Transverse colon (tissue), 4 donors: ENCODE data around the gene MAFB. TPM values are rescaled to one million over a fixed set of nuclear protein-coding genes. Genes with fewer than 3 reads are reported as not detected.

Experiments used
- DNase-seq: peaks from one replicate; pipeline ENCODE4 v3.0.0-alpha.2; 2019
- H3K27ac ChIP-seq, 4 donors: fragments of 200-600 bp; sonication (generic); 2 replicates each; pipeline ENCODE4 v1.5.1; 2016 to 2018; ENCODE audit warnings: inconsistent platforms in 4 of 4
- H3K27me3 ChIP-seq: fragments of 200-600 bp; sonication (generic); 2 replicates; pipeline ENCODE4 v1.5.1; 2017; ENCODE audit warnings: inconsistent platforms
- H3K36me3 ChIP-seq, 4 donors: fragments of 200-600 bp; sonication (generic); 2 replicates each; pipeline ENCODE4 v1.5.1; 2017 to 2019; ENCODE audit warnings: inconsistent platforms in 4 of 4
- H3K4me1 ChIP-seq, 4 donors: fragments of 200-600 bp; sonication (generic); 2 replicates each; pipeline ENCODE4 v1.5.1; 2017 to 2020; ENCODE audit warnings: inconsistent platforms in 4 of 4
- H3K4me3 ChIP-seq, 4 donors: fragments of 200-600 bp; sonication (generic); 1 replicate in 1 of 4; 2 replicates in 3 of 4; pipeline versions ENCODE4 v1.5.1 to v1.6.1; 2017 to 2019; ENCODE audit warnings: inconsistent platforms in 4 of 4
- H3K9me3 ChIP-seq, 2 donors: fragments of 200-600 bp; sonication (generic); 2 replicates each; pipeline ENCODE4 v1.5.1; 2017 to 2019; ENCODE audit warnings: inconsistent platforms in 2 of 2
- EP300 ChIP-seq: sonication (generic); formaldehyde crosslinking; IDR thresholded peaks from one replicate; pipeline ENCODE4 v1.6.1; 2017; ENCODE audit warnings: antibody characterized with exemption, low read depth
- POLR2A ChIP-seq: fragments of 450-650 bp; IDR thresholded peaks from one replicate; pipeline ENCODE4 v1.6.1; 2016; ENCODE audit warnings: antibody characterized with exemption, mild to moderate bottlenecking, moderate library complexity
- POLR2AphosphoS5 ChIP-seq, 3 donors: sonication (generic); formaldehyde crosslinking; IDR thresholded peaks; one replicate each; pipeline ENCODE4 v1.6.1; 2016; ENCODE audit warnings: antibody characterized with exemption in 3 of 3
- WGBS, 2 donors: methylation state at CpG; one replicate each; pipeline ENCODE4 v1.1.5; 2018; ENCODE audit warnings: low coverage in 1 of 2; 5-methylcytosine and 5-hydroxymethylcytosine counted together
- in situ Hi-C, 4 donors: fragments of 200-750 bp; cut with MboI; loops; one replicate each; pipeline versions ENCODE4 v1.15.0 to v1.15.1; 2017; ENCODE audit warnings: low sequenced_read_pairs in 3 of 4, low pct_ligation_motif_present in 1 of 4, low pct_unique_long_range_greater_than_20kb in 1 of 4
- intact Hi-C: fragments of 100-400 bp; cut with DNase I; formaldehyde crosslinking; loops from one replicate; pipeline ENCODE4 v1.15.1; 2023; ENCODE audit warnings: low total_unique reads
- total RNA-seq, 4 donors: library from RNA; depleted of rRNA; stranded (reverse); fragments of >200 nt; gene quantifications; one replicate each; pipeline ENCODE4 v1.1.0, GENCODE V29; 2016
- TF ChIP-seq, protein P1 (sequence below), 5 experiments: fragments of 200-600 bp in 3 of 5; fragments of 450-650 bp in 2 of 5; sonication (generic) in 3 of 5; IDR thresholded peaks; 1 replicate in 2 of 5; 2 replicates in 3 of 5; pipeline ENCODE4 v1.5.1; 2016 to 2017; ENCODE audit warnings: antibody characterized with exemption in 5 of 5, inconsistent platforms in 3 of 5, mild to moderate bottlenecking in 2 of 5, moderate library complexity in 1 of 5

The MAFB gene
- total RNA-seq, 4 donors from 2014 or later = 12.2 to 74.4 (median 22.7) TPM

DNA sequence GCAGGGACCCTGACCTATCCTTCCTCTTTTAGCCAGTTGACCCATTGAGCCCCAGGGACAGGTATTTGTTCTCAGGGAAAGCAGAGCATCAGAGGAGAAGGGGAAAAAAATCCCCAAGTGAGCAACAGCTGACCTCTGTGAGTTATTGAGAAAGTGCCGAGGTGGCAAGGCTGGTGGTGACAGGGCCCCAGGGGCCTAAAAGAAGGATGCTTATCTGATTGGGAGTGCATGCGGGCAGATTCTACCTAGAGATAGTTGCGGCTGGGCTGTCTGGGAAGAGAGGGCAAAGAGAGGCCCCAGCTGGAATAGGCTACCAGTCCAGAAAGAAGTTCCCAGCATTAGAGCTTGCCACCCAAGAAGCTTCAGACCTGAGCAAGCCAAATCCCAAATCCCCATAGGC is 26.5 kb upstream of the MAFB start:
- Histone ChIP-seq H3K36me3 (no peaks in the 10 kb centered on the region), H3K4me3 (no peak overlapping the region), H3K27ac (no peak overlapping the region), H3K27me3 (peaks cover 22% of the 10 kb centered on the region), H3K9me3 (no peaks in the 10 kb centered on the region), H3K4me1 (no peaks in the 10 kb centered on the region)
- in situ Hi-C loops (no loop called here), intact Hi-C loops (no loop called here)
- no peak for DNase-seq
- TF ChIP-seq, protein P1, sequence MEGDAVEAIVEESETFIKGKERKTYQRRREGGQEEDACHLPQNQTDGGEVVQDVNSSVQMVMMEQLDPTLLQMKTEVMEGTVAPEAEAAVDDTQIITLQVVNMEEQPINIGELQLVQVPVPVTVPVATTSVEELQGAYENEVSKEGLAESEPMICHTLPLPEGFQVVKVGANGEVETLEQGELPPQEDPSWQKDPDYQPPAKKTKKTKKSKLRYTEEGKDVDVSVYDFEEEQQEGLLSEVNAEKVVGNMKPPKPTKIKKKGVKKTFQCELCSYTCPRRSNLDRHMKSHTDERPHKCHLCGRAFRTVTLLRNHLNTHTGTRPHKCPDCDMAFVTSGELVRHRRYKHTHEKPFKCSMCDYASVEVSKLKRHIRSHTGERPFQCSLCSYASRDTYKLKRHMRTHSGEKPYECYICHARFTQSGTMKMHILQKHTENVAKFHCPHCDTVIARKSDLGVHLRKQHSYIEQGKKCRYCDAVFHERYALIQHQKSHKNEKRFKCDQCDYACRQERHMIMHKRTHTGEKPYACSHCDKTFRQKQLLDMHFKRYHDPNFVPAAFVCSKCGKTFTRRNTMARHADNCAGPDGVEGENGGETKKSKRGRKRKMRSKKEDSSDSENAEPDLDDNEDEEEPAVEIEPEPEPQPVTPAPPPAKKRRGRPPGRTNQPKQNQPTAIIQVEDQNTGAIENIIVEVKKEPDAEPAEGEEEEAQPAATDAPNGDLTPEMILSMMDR (IDR thresholded peaks at IDR 0.05) = no peak
- TF ChIP-seq POLR2AphosphoS5 (IDR thresholded peaks at IDR 0.05) (no peak), EP300 (no peak), POLR2A (no peak)
- WGBS, 2 donors = 88% methylated on average over 3 of the region's 3 CpGs; no CpG with 5 or more reads in 1 of the 2 donors

DNA sequence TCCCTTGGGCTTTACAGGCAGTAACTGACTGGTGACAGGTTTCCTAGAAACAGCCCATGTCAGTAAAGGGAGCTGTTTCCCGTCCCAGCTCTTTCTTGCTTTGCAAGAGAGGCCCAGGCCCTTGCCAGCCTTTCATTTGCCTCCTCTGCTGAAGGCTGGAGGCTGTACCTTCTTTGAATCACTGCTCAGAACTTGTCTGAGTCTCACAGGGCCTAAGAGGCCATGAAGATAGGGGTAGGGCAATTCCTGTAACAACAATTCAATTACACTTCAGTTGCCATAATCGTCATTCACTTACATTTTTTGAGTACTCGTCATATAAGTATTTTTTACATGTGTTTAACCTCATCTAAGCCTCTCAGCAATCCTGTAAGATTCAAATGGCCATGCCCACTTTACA is 25.9 kb upstream of the MAFB start:
- Histone ChIP-seq H3K27ac (no peak overlapping the region), H3K27me3 (peaks cover 25% of the 10 kb centered on the region), H3K9me3 (no peaks in the 10 kb centered on the region), H3K4me1 (no peaks in the 10 kb centered on the region), H3K4me3 (no peak overlapping the region), H3K36me3 (no peaks in the 10 kb centered on the region)
- WGBS, 2 donors = 58 to 81% methylated on average over 2 to 3 of the region's 3 CpGs
- intact Hi-C loops = no loop called here
- no peak for DNase-seq
- TF ChIP-seq POLR2AphosphoS5 (IDR thresholded peaks at IDR 0.05) (no peak), POLR2A (no peak)
- in situ Hi-C loops = no loop called here

DNA sequence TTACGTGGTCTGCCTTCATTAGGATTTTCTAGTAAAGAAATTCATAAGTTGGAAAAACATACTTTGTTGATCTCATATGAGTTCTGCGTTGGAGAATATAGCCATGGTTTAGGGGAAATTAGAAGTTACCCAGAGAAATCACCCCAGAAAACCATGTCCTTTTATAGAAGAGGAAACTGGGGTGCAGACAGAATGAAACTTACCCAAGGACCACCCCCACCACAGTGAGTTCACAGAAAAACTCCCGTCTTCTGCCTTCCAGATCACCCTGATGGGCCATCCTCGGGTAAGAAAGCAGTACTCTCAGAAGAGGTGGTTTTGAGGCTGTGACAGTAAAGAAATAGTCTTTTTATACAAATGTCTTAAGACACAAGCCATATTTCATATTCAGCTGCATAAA is 25.1 kb upstream of the MAFB start:
- TF ChIP-seq POLR2A = no peak
- TF ChIP-seq, protein P1 (IDR thresholded peaks at IDR 0.05) = no peak
- TF ChIP-seq EP300 = no peak
- no peak for TF ChIP-seq POLR2AphosphoS5 (IDR thresholded peaks at IDR 0.05)
- no peak overlapping the region for H3K4me3 ChIP-seq
- intact Hi-C loops (no loop called here), in situ Hi-C loops (no loop called here)
- DNase-seq = no peak
- peaks cover 27% of the 10 kb centered on the region for H3K27me3 ChIP-seq
- no peaks in the 10 kb centered on the region for H3K36me3 ChIP-seq
- no peaks in the 10 kb centered on the region for H3K4me1 ChIP-seq
- H3K9me3 ChIP-seq = no peaks in the 10 kb centered on the region
- H3K27ac ChIP-seq = no peak overlapping the region
- 80 to 87% methylated on average over 4 of the region's 4 CpGs for WGBS, 2 donors

DNA sequence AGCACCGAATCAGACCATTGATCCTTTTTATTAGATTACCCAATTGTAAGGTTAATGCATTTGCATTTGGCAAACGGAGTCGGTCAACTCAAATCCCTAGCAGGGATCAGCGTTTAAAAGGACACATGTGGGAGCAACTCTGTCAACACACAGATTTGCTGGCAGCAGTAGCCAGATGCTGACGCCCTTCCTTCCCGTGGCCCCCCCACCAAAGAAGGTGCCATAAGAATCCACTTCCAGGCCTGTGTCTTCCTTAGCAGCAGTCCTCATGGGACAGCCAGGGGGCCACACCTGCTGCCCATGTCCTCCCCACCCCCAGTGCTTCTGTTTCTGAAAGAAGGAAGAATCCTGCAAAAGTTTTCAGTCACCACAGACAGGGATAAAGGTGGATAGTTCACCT is 24.5 kb upstream of the MAFB start:
- Histone ChIP-seq H3K4me1 (no peaks in the 10 kb centered on the region), H3K36me3 (no peaks in the 10 kb centered on the region), H3K27me3 (peaks cover 27% of the 10 kb centered on the region), H3K4me3 (no peak overlapping the region), H3K27ac (no peak overlapping the region), H3K9me3 (no peaks in the 10 kb centered on the region)
- DNase-seq = no peak
- 85% methylated on average over 6 of the region's 6 CpGs; no CpG with 5 or more reads in 1 of the 2 donors for WGBS, 2 donors
- in situ Hi-C loops (no loop called here), intact Hi-C loops (no loop called here)
- TF ChIP-seq EP300 = no peak
- TF ChIP-seq, protein P1 (IDR thresholded peaks at IDR 0.05) = no peak
- TF ChIP-seq POLR2AphosphoS5 (IDR thresholded peaks at IDR 0.05) = no peak
- TF ChIP-seq POLR2A = no peak

DNA sequence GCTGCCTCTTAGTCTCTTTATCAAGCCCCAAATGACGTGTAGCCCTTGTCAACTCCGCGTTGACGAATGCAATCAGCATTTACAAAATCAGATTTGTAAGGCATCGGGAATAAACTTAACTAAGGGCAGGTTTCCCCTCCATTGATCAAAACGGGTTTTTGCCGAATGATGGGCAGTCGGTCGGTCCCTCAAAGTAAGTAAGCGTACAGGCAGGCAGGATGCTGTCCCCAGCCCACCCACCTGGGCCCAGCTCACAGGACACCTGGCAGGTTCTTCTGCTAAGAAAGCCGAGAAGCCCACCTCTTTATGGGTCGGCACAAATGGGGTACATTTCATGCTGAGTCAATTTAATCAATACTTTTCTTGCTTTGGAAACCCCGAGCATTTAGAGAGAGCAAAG is 22.0 kb upstream of the MAFB start:
- DNase-seq = no peak
- Histone ChIP-seq H3K27ac (no peak overlapping the region), H3K36me3 (no peaks in the 10 kb centered on the region), H3K9me3 (no peaks in the 10 kb centered on the region), H3K4me3 (no peak overlapping the region), H3K27me3 (peaks cover 27% of the 10 kb centered on the region), H3K4me1 (no peaks in the 10 kb centered on the region)
- intact Hi-C loops (no loop called here), in situ Hi-C loops (no loop called here)
- 56 to 78% methylated on average over 6 to 13 of the region's 13 CpGs for WGBS, 2 donors
- TF ChIP-seq POLR2A (no peak), EP300 (no peak), POLR2AphosphoS5 (IDR thresholded peaks at IDR 0.05) (no peak)
- TF ChIP-seq, protein P1 (IDR thresholded peaks at IDR 0.05) = no peak
